ENCODE results near the gene RNF157.
"Not testable (repeated sequence)": the region's sequence is repeated elsewhere in the genome, so short reads cannot be mapped to it uniquely, and the experiment has no call there.

The RNF157 gene

DNA sequence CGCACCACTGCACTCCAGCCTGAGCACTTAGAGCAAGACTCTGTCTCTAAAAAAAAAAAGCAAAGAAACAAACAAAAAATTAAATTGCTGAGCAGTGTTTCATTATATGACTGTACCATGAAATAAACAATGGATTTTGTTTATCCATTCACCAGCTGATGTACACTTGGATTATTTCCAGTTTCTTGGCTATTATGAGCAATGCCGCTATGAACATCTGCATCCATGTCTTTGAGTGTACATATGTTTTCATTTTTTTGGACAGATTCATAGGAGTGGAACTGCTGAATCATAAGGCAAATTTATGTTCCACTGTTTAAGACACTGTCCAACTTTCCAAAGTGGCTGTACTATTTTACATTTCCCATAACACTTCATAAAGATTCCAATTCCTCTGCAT is 8.0 kb downstream of the RNF157 start:
- no peak for DNase-seq

GRCh38 chr17:76226749-76227148 is 13.5 kb downstream of the RNF157 start:
- not testable (repeated sequence) for DNase-seq

GRCh38 chr17:76225373-76226086 is 14.8 kb downstream of the RNF157 start:
- not testable (repeated sequence) for DNase-seq

DNA sequence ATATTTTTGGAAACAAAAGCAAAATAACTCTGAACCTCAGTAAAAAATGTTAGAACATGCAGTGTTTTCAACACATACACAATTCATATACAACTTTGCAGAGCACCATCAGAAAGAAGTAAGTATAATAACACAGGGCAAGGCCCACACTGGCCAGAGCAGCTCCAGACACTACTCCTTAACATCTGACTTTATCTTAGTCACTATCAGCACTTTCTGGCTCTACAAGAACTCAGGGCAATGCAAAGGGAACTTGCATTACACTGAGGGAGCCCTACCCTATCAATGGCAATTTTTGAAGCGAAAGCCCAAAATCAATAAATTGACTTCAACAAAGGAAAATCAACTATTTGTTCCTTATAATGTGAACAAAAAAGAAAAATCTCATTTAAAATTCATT is 16.5 kb downstream of the RNF157 start:
- no peak for DNase-seq

DNA sequence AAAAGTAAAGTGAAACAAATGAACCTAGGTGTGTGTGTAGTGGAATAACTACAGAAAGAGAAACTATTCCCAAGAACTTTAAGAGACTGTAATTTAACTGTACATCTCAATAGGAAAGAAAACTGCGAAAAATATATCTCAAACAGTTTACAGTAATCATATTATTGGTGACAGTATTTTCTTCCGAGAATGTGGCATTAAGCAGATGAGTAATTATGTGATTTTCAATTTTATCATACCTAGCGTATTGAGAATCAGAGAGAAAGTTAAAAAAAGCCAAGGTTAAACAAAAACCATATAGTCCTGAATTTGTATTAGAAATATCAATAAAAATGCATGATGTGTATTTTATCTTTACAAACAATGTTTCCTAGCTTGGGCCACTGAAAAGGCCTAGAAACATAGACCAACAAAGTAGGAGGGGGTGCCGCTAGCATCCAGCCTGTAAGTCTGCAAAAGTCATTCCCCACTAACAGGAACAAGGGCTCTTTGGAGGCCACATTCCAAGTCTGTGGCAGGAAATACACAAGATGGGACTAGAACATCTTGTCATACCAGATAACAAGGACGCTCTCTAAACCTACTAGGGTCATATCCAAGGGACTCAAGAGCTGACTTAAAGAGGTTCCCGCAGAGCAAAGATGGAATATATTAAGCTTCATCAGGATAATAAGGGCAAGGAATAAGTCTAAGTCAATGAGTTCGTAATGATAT is 20.5 kb downstream of the RNF157 start:
- DNase-seq, result no peak

- DNase-seq, result no peak
These were observed 23.2 kb downstream of the RNF157 start for GRCh38 chr17:76217081-76217480.

DNA sequence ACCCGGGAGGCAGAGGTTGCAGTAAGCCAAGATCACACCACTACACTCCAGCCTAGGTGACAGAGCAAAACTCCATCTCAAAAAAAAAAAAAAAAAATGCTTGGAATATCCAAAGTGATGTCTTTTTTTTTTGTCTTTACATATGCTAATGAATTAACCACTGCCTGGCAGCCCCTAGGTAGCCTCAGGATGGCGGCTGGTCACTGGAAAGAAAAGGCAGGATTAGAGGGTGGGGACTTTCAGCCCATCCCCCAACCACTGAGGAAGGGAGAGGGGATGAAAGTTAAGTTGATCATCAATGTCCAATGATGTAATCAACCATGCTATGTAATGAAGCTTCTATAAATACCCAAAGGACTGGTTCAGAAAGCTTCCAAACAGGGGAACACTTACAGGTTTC is 26.8 kb downstream of the RNF157 start:
- DNase-seq, result no peak

- no peak for DNase-seq
These were observed 32.2 kb downstream of the RNF157 start for GRCh38 chr17:76208120-76208519.

DNA sequence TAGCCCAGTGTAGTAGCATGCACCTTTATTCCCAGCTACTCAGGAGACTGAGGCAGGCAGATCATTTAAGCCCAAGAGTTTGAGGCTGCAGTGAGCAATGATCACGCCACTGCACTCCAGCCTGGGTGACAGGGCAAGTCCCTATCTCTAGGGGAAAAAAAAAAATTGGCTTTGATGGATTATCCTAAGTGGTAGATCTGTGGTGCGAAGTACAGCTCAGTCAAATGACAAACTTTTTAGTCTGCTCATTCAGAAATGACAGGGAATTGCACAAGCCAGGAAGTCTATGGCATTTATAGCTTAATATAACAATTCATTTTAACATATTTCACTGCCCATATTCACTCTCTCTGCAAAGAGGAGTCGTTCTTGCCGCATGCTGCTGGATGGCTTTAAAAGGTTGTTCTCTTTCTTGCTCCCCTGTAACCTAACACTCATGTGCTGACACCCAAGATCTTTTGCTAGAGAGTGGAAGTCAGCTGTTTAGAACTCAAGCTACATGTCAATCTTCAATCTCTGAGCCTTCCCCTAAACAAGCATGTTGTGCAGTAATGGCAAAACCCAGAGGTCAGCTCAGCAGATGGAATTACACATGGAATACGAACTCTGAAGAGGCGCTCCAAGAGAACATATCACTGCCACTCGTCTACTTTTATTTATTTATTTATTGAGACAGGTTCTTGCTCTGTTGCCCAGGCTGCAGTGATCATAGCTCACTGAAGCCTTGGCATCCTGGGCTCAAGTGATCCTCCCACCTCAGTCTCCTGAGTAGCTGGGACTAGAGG is 32.8 kb downstream of the RNF157 start:
- no peak for DNase-seq

- DNase-seq, result not testable (repeated sequence)
These were observed 34.6 kb downstream of the RNF157 start for GRCh38 chr17:76205542-76206144.

- DNase-seq, result no peak
These were observed 36.0 kb downstream of the RNF157 start for GRCh38 chr17:76204277-76204676.

- no peak for DNase-seq
These were observed 39.9 kb downstream of the RNF157 start for GRCh38 chr17:76200354-76200753.

DNA sequence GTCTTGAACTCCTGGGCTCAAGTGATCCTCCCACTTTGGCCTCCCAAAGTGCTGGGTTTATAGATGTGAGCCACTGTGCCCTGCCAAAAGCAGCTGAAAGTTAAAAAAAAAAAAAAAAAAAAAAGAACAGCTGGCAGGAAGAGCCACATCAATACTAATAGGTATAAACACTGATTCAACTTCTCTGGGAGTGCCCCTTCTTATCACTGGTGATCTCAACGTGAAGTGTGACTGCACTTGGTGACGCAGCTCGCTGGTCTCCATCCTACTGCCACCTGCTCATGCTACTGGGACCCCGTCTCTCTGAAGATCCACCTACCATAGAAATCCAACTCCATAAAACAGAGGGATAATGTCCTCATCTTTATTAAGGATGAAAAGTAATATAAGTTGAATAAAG is 40.8 kb downstream of the RNF157 start:
- DNase-seq, result no peak

GRCh38 chr17:76198702-76199101 is 41.6 kb downstream of the RNF157 start:
- no peak for DNase-seq

DNA sequence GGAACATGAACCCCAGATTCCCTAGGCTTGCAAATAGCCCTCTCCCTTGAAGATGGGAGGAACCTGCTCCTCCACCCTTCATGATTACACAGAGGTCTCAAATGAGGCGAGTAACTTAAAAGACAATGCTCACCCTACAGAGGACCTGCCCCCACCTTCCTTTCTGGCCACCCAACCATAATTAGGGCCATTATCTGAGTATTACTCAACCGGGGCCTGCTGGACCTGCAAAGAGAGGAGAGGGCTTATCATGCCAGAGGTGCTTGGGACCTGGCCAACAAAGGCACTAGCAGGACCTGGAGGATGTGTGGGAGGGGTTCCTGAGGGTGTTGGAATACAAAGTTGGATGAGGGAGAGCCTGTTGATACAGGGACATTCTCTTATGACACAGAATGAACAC is 42.4 kb downstream of the RNF157 start:
- DNase-seq, result no peak

DNA sequence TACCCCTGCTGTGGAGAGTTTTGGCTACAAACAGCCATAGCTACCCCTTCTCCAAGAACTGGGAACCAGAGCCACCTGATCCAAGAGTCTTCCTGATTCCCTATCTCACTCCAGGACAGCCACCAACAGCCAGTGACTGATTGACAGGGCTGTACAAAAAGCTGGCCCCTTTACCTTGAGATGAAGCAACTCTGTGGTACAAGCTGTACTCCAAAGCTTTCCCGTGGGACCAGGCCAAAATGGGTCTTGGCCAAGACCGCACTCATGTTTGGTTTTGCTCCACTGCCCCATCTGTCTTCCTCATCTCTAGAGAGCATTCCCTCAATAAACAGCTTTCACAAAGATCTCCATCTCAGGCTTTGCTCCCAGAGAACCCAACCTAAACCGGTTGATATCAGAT is 43.6 kb downstream of the RNF157 start:
- no peak for DNase-seq

GRCh38 chr17:76195281-76196096 is 44.8 kb downstream of the RNF157 start:
- no peak for DNase-seq

DNA sequence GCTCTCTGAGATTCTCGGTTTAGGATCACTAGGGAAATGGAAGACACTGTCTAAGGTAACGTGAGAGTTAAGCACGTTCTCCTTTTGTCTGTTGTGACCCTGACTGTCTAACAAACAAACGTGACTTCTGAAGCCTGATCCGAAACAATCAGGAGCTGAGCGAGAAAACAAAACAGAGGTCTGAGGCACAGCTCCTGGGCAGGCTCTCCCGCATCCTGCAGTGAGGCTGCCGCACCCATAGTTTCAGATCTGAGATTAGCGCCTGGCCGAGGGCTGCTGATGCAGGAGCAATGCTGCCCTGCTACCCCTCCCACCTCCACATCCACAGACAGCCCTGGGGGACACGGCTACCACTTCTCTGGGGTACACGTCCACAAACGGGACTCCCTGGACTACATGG is 46.7 kb downstream of the RNF157 start:
- DNase-seq, result no peak

GRCh38 chr17:76191896-76192295 is 48.4 kb downstream of the RNF157 start:
- no peak for DNase-seq

- no peak for DNase-seq
These were observed 50.6 kb downstream of the RNF157 start for GRCh38 chr17:76189741-76190140.

DNA sequence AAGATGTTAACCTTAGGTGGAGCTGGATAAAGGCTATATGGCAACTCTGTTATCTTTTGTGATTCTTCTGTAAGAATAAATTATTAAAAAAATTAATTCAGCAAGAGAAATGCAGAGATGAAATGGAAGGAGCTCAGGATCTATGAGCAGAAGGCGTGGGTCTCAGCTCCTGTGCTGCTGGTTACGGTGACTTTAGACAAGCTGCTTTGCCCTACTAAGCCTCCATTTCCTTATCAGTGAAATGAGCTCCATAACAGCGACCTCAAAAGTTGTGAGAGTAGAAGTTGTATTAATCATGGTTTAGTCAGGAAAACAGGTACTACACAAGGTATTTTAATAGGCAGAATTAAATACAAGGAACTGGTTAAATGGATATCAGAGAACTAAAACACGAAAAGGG is 51.0 kb downstream of the RNF157 start:
- DNase-seq, result no peak

GRCh38 chr17:76188213-76189016 is 51.9 kb downstream of the RNF157 start:
- no peak for DNase-seq

Measured in GDM1 (cell line).